ENCODE measurements around the gene ING4. TPM values are rescaled to one million over a fixed set of nuclear protein-coding genes. Genes with fewer than 3 reads are reported as not detected.
A peak's percentile ranks its signal among the peaks of the same experiment; 100 is the strongest.

Gene ING4
- total RNA-seq, 1 donor from 2014 or later = 23.2 TPM

GRCh38 chr12:6662602-6662905, 365 bp downstream of the ING4 start:
- no peaks in the 10 kb centered on the region for H3K9me3 ChIP-seq (replicated peaks)
- peaks cover 23% of the 10 kb centered on the region for H3K4me1 ChIP-seq
- intact Hi-C loops (cut with micrococcal nuclease) = no loop called here

DNA sequence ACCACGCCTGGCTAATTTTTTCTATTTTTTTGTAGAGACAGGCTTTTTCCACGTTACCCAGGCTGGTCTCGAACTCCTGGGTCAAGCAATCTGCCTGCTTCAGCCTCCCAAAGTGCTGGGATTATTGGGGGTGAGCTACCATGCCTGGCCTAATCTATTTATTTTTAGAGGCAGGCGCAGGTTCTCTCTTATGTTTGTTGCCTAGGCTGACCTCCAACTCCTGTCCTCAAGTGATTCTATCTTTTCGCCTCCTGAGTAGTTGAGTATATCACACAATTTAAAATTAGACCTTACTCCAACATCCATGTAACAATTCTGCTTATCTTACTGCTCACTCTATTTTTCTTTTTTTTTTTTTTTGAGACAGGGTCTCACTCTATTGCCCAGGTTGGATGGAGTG, 8.9 kb downstream of the ING4 start:
- H3K9me3 ChIP-seq (replicated peaks) = no peaks in the 10 kb centered on the region
- no peak for DNase-seq
- intact Hi-C loops (cut with micrococcal nuclease) = no loop called here
- no peaks in the 10 kb centered on the region for H3K27me3 ChIP-seq (ENCODE audit: low read depth)
- H3K4me1 ChIP-seq = peaks cover 21% of the 10 kb centered on the region
- peaks cover 83% of the 10 kb centered on the region for H3K36me3 ChIP-seq
- no peak for TF ChIP-seq CTCF (IDR thresholded peaks at IDR 0.05; ENCODE audit: borderline replicate concordance)
- H3K27ac ChIP-seq (replicated peaks) = peak overlapping the region; percentile 81
- H3K4me3 ChIP-seq = no peak overlapping the region

More at GRCh38 chr12:6662602-6662905, 365 bp downstream of the ING4 start:
- peak overlapping the region; percentile 81 for H3K27ac ChIP-seq (replicated peaks)
- peaks cover 29% of the 10 kb centered on the region for H3K36me3 ChIP-seq
- H3K4me3 ChIP-seq = peak overlapping the region; percentile 83
- DNase-seq = no peak
- no peak for TF ChIP-seq CTCF (IDR thresholded peaks at IDR 0.05; ENCODE audit: borderline replicate concordance)
- H3K27me3 ChIP-seq (ENCODE audit: low read depth) = no peaks in the 10 kb centered on the region

DNA sequence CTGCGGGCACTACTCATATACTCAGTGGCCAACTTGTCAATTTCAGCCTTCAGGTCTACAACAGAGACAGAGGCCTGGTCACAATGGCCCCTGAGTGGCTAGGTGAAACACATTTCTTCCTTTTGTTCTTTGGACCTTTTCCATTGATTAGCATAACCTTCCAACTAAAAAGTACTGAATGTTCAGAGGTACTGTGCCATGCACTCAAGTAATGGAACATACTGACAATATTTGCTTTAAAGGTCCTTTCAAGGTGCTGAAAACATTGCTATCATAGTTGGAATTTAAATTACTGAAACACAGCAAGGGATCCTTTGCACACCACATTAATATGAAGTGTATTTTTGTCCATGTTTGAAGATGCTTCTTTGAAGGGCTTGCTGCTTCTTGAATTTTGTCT, 9.6 kb downstream of the ING4 start:
- Histone ChIP-seq H3K4me3 (no peak overlapping the region), H3K9me3 (replicated peaks) (no peaks in the 10 kb centered on the region), H3K36me3 (peaks cover 84% of the 10 kb centered on the region), H3K27me3 (ENCODE audit: low read depth) (no peaks in the 10 kb centered on the region), H3K4me1 (peaks cover 21% of the 10 kb centered on the region), H3K27ac (replicated peaks) (peak overlapping the region; percentile 81)
- intact Hi-C loops (cut with micrococcal nuclease) = no loop called here
- TF ChIP-seq CTCF (IDR thresholded peaks at IDR 0.05; ENCODE audit: borderline replicate concordance) = no peak
- DNase-seq = no peak

DNA sequence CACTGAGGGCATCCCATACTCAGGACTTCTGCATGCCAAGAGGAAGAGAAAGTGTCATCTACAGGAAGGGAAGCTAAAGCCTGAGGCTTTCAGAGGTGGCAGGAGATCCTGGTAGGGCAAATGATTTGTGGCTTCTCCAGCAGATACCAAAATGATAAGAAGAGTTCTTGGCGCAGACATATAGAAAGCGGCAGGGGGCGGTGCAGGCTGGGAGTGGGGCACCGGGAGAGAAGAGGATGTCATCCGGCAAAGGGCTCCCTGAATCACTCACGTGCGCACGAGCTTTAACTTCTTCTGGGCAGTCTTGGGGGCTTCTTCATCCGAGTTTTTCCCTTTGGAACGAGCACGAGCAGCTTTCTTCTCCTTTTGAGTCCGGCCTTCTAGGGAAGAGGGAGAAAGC, 10.5 kb downstream of the ING4 start:
- Histone ChIP-seq H3K27me3 (ENCODE audit: low read depth) (no peaks in the 10 kb centered on the region), H3K27ac (replicated peaks) (peak overlapping the region; percentile 81), H3K4me1 (peaks cover 27% of the 10 kb centered on the region), H3K9me3 (replicated peaks) (no peaks in the 10 kb centered on the region), H3K36me3 (peaks cover 83% of the 10 kb centered on the region), H3K4me3 (no peak overlapping the region)
- TF ChIP-seq CTCF (IDR thresholded peaks at IDR 0.05; ENCODE audit: borderline replicate concordance) = no peak
- DNase-seq = no peak
- intact Hi-C loops (cut with micrococcal nuclease) = no loop called here

DNA sequence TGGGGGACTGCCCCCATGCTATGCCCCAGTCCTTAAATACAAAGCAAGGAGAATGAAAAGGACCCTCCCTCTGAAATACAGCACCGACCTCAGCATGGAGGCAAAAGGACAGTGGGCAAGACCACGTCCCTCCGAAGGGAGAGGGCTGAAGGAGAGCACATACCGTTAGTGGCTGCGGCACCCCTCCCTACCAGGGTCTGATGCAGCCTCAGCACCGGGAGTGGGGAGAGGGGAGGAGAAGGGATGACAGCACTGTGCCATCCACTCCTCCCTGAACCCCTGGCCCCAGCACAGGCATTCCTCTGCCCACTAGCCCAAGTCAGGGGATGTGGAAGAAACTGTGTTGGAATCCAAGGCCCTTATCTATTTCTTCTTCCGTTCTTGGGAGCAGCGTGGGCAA, 12.1 kb downstream of the ING4 start:
- Histone ChIP-seq H3K9me3 (replicated peaks) (no peaks in the 10 kb centered on the region), H3K4me1 (peaks cover 36% of the 10 kb centered on the region), H3K27me3 (ENCODE audit: low read depth) (no peaks in the 10 kb centered on the region), H3K36me3 (peaks cover 67% of the 10 kb centered on the region), H3K27ac (replicated peaks) (no peak overlapping the region), H3K4me3 (no peak overlapping the region)
- TF ChIP-seq CTCF (IDR thresholded peaks at IDR 0.05; ENCODE audit: borderline replicate concordance) = no peak
- DNase-seq = no peak
- intact Hi-C loops (cut with micrococcal nuclease) = no loop called here
